Heart left ventricle (tissue), 16 donors: ENCODE measurements around the gene IL36B. TPM values are rescaled to one million over a fixed set of nuclear protein-coding genes. Genes with fewer than 3 reads are reported as not detected.

Experiments used
- ATAC-seq, 4 donors: fragments of 200-7000 bp; cut with Tn5 transposase; one replicate each; pipeline ENCODE4 v1.9.1; 2020 to 2022; ENCODE audit warnings: moderate library complexity in 4 of 4, mild to moderate bottlenecking in 3 of 4, moderate number of reproducible peaks in 1 of 4
- DNase-seq, 5 donors: peaks; one replicate each; pipeline ENCODE4 v3.0.0-alpha.2; 2020
- H3K27ac ChIP-seq, 12 donors: fragments of 200-600 bp; sonication (generic) in 4 of 12; one replicate each; pipeline versions ENCODE4 v1.5.0 to v1.8.0; 2016 to 2022; ENCODE audit warnings: mild to moderate bottlenecking in 2 of 12
- H3K27me3 ChIP-seq, 9 donors: fragments of 200-600 bp; sonication (generic) in 2 of 9; one replicate each; pipeline versions ENCODE4 v1.5.1 to v1.8.0; 2016 to 2022; ENCODE audit warnings: mild to moderate bottlenecking in 3 of 9
- H3K36me3 ChIP-seq, 9 donors: fragments of 200-600 bp; sonication (generic) in 2 of 9; one replicate each; pipeline versions ENCODE4 v1.5.0 to v1.8.0; 2018 to 2022; ENCODE audit warnings: mild to moderate bottlenecking in 2 of 9
- H3K4me1 ChIP-seq, 12 donors: fragments of 200-600 bp; sonication (generic) in 4 of 12; one replicate each; pipeline versions ENCODE4 v1.5.0 to v1.8.0; 2016 to 2022; ENCODE audit warnings: mild to moderate bottlenecking in 3 of 12
- H3K4me3 ChIP-seq, 12 donors: fragments of 200-600 bp; sonication (generic) in 4 of 12; one replicate each; pipeline versions ENCODE4 v1.5.0 to v1.8.0; 2017 to 2022; ENCODE audit warnings: mild to moderate bottlenecking in 9 of 12, moderate library complexity in 4 of 12
- H3K9me3 ChIP-seq, 12 donors: fragments of 200-600 bp; sonication (generic) in 4 of 12; one replicate each; pipeline versions ENCODE4 v1.5.0 to v1.8.0; 2016 to 2022; ENCODE audit warnings: mild to moderate bottlenecking in 1 of 12
- CTCF ChIP-seq, 12 donors: fragments of 200-600 bp; sonication (generic) in 4 of 12; IDR thresholded peaks; one replicate each; pipeline versions ENCODE4 v1.5.0 to v1.8.0; 2018 to 2022; ENCODE audit warnings: antibody characterized with exemption in 12 of 12, mild to moderate bottlenecking in 5 of 12
- POLR2A ChIP-seq, 2 donors: fragments of 450-650 bp; IDR thresholded peaks; one replicate each; pipeline ENCODE4 v1.6.1; 2017; ENCODE audit warnings: antibody characterized with exemption in 2 of 2, mild to moderate bottlenecking in 2 of 2, moderate library complexity in 2 of 2
- WGBS, 4 donors: extraction: QIAGEN DNeasy Blood & Tissue Kit in 2 of 4; methylation state at CpG; one replicate each; pipeline versions ENCODE4 v1.1.5 to v1.1.7; 2013 to 2018; 5-methylcytosine and 5-hydroxymethylcytosine counted together
- intact Hi-C, 10 donors: fragments of 100-400 bp; cut with DNase I; formaldehyde crosslinking; loops; one replicate each; pipeline versions ENCODE4 v1.11.1 to v1.14.2; 2022
- polyA plus RNA-seq, 2 donors: library from polyadenylated mRNA; stranded (reverse); fragments of 200-250 nt; gene quantifications; one replicate each; pipeline ENCODE4 v1.2.3, GENCODE V29; 2013
- total RNA-seq, 9 donors: library from RNA; depleted of rRNA in 2 of 9; stranded (reverse); fragments of >200 nt in 2 of 9; fragmentation: NEBNext Ultra II Directional in 3 of 9; extraction: Animal tissue kit (Norgen Biotek cat#: 25700) in 3 of 9; gene quantifications; one replicate each; pipeline versions ENCODE4 v1.1.0 to v1.2.4, GENCODE V29; 2016 to 2023
- donor health status: ischemic (EF 13 %, LVEDD 7.1; RV severe dilation, severe dysfunction).
- donor health status: healthy with polysubstance abuse.
- donor health status: DM: no; HTN: yes; CAD: no.
- donor health status: DM: no; HTN: no; CAD: no.
- donor health status: ischemic (EF 25% LVEDD 6.9; RV normal size, moderate dysfunction).
- donor health status: ischemic (EF 25% LVEDD 5.7; RV mildly dilated, moderate dysfunction).
- donor health status: healthy.
- donor health status: DM: yes; HTN: yes; CAD: no.
- donor health status: ischemic (EF 35%, LVEDD 5.7; RV mildly dilated, moderate dysfunction).
- donor health status: nonischemic (EF 11% LVEDD 7.7; RV severe dilation, severe dysfunction).
- donor health status: DM: yes; HTN: yes; CAD: no.
- donor health status: PGD.
- donor health status: ischemic (EF 29% LVEDD 5.4; RV normal size, mild dysfunction).
- donor health status: nonischemic (EF 23%, LVEDD 6.1; RV moderate dilation, normal function).

IL36B gene
- total and polyA plus RNA-seq, 11 donors = not detected

GRCh38 chr2:113081488-113082210, 29.0 kb upstream of the IL36B start:
- WGBS, 4 donors = 68 to 75% (median 74%) methylated on average over 2 of the region's 2 CpGs
- intact Hi-C loops = loop anchor here in 5 of 10 donors (2.0 to 5.0 kb wide), 3 partner anchors 111 to 117 kb away; no protein-coding TSS in a partner anchor
- Histone ChIP-seq H3K9me3 (no peaks in the 10 kb centered on the region), H3K4me1 (peaks cover 0 to 3% (median 0%) of the 10 kb centered on the region in 12 donors), H3K27ac (no peak overlapping the region), H3K4me3 (no peak overlapping the region), H3K36me3 (no peaks in the 10 kb centered on the region), H3K27me3 (peaks cover 0 to 5% (median 0%) of the 10 kb centered on the region in 9 donors)
- TF ChIP-seq CTCF (IDR thresholded peaks at IDR 0.05) (no peak), POLR2A (IDR thresholded peaks at IDR 0.05) (no peak)
- ATAC-seq = no peak
- no peak for DNase-seq

DNA sequence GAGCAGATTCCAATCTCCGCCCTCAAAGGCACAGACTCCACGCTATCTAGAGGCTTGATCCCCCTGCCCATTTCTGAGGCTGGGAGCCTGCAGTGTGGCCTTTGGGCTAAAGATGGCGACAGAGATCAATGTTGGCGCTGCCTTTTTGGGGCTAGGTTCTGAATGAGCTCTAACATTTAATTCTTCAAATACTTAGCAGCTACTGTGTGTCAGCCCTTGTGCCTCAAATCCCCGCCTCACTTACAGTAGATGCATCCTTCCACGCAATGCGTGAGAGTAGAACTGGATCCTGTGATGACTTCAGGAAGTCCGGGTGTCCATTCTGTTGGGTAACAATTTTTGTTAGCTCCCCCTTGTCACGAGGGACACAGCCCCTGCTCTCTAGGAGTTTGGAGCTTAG, 27.5 kb upstream of the IL36B start:
- Histone ChIP-seq H3K4me3 (no peak overlapping the region), H3K27me3 (peaks cover 0 to 5% (median 0%) of the 10 kb centered on the region in 9 donors), H3K36me3 (no peaks in the 10 kb centered on the region), H3K27ac (no peak overlapping the region), H3K4me1 (peaks cover 0 to 3% (median 0%) of the 10 kb centered on the region in 12 donors), H3K9me3 (no peaks in the 10 kb centered on the region)
- intact Hi-C loops = loop anchor here in 5 of 10 donors (2.0 to 5.0 kb wide), 3 partner anchors 112 to 119 kb away; no protein-coding TSS in a partner anchor
- no peak for TF ChIP-seq POLR2A (IDR thresholded peaks at IDR 0.05)
- TF ChIP-seq CTCF (IDR thresholded peaks at IDR 0.05) = peak in 11 of 12 donors; percentile 30 to 57 (median 47)
- DNase-seq = no peak
- ATAC-seq = peak in 3 of 4 donors; percentile 26 to 65 (median 63)
- 40 to 50% (median 42%) methylated on average over 9 of the region's 9 CpGs for WGBS, 4 donors

- 78 to 96% (median 89%) methylated on average over 4 of the region's 4 CpGs for WGBS, 4 donors
- intact Hi-C loops = no loop called here
Measured at GRCh38 chr2:113079131-113079530, 26.5 kb upstream of the IL36B start.

More at GRCh38 chr2:113079131-113079530, 26.5 kb upstream of the IL36B start:
- peaks cover 0 to 3% (median 0%) of the 10 kb centered on the region in 12 donors for H3K4me1 ChIP-seq
- H3K36me3 ChIP-seq = no peaks in the 10 kb centered on the region
- H3K9me3 ChIP-seq = no peaks in the 10 kb centered on the region
- no peak overlapping the region for H3K4me3 ChIP-seq
- no peak for DNase-seq
- TF ChIP-seq CTCF (IDR thresholded peaks at IDR 0.05) (no peak), POLR2A (IDR thresholded peaks at IDR 0.05) (no peak)
- peaks cover 0 to 5% (median 0%) of the 10 kb centered on the region in 9 donors for H3K27me3 ChIP-seq
- no peak overlapping the region for H3K27ac ChIP-seq
- ATAC-seq = no peak
